Activated T-cell treated with anti-CD3 and anti-CD28 coated beads for 1 hour (primary cell): Measurements from ENCODE around the gene FIS1.
"Not testable (repeated sequence)": the region's sequence is repeated elsewhere in the genome, so short reads cannot be mapped to it uniquely, and the experiment has no call there.

Experiments
- DNase-seq: peaks from one replicate; pipeline ENCODE4 v3.0.0-alpha.2; 2020; ENCODE audit warnings: low read depth

FIS1 gene

GRCh38 chr7:101258243-101258731 lies 13.4 kb upstream of the FIS1 start:
- DNase-seq: no peak

GRCh38 chr7:101255796-101256195 lies 10.9 kb upstream of the FIS1 start:
- DNase-seq: no peak

- not testable (repeated sequence) for DNase-seq
Measured at GRCh38 chr7:101253199-101253598, 8.3 kb upstream of the FIS1 start.

GRCh38 chr7:101251871-101252659 lies 7.2 kb upstream of the FIS1 start:
- DNase-seq: peak; percentile 98

- DNase-seq: no peak
Measured at GRCh38 chr7:101250324-101250723, 5.4 kb upstream of the FIS1 start.

GRCh38 chr7:101248276-101248675 lies 3.4 kb upstream of the FIS1 start:
- DNase-seq: no peak

GRCh38 chr7:101245147-101245668 lies 327 bp upstream of the FIS1 start:
- DNase-seq: no peak

- no peak for DNase-seq
Measured at GRCh38 chr7:101243646-101244374, 1.1 kb downstream of the FIS1 start.

GRCh38 chr7:101241443-101242349 lies 3.2 kb downstream of the FIS1 start:
- DNase-seq: no peak

GRCh38 chr7:101241015-101241363 lies 3.9 kb downstream of the FIS1 start:
- DNase-seq: no peak

GRCh38 chr7:101240226-101241014 lies 4.5 kb downstream of the FIS1 start:
- no peak for DNase-seq

- no peak for DNase-seq
Measured at GRCh38 chr7:101239951-101240220, 5.0 kb downstream of the FIS1 start.

- no peak for DNase-seq
Measured at GRCh38 chr7:101239191-101239950, 5.5 kb downstream of the FIS1 start.

- no peak for DNase-seq
Measured at GRCh38 chr7:101238226-101239182, 6.4 kb downstream of the FIS1 start.

- DNase-seq: no peak
Measured at GRCh38 chr7:101237206-101238067, 7.4 kb downstream of the FIS1 start, which contains the start of gene CLDN15. TSS of gene CLDN15 (minus strand) at chr7:101237802. CDS start at chr7:101237581, 221 bp downstream.

- DNase-seq: no peak
Measured at GRCh38 chr7:101236292-101236835, 8.5 kb downstream of the FIS1 start.

GRCh38 chr7:101235522-101235921 lies 9.4 kb downstream of the FIS1 start:
- DNase-seq: no peak

GRCh38 chr7:101235050-101235449 lies 9.8 kb downstream of the FIS1 start:
- DNase-seq: no peak
